HepG2 (cell line): ENCODE measurements around the gene CRY1.

Experiments used
- NBN ChIP-seq: fragments of 450-650 bp; conservative IDR thresholded peaks from 2 replicates; pipeline ENCODE4 v1.6.1; 2017
- PHF8 ChIP-seq: sonication (generic); formaldehyde crosslinking; IDR thresholded peaks from 2 replicates; pipeline ENCODE4 v1.5.0; 2020; ENCODE audit warnings: missing genetic modification reagents
- POLR2AphosphoS5 ChIP-seq: IDR thresholded peaks from 2 replicates; pipeline ENCODE4 v1.6.1; 2012; ENCODE audit warnings: low read depth, low read length
- TF ChIP-seq, protein P1 (sequence below): sonication (generic); formaldehyde crosslinking; IDR thresholded peaks from 2 replicates; pipeline ENCODE4 v1.5.1; 2020; ENCODE audit warnings: mild to moderate bottlenecking, missing genetic modification reagents, moderate library complexity
- TF ChIP-seq, protein P2 (sequence below): sonication (generic); formaldehyde crosslinking; IDR thresholded peaks from 2 replicates; pipeline ENCODE4 v1.4.0; 2020; ENCODE audit warnings: mild to moderate bottlenecking, low read depth, missing genetic modification reagents

DNA sequence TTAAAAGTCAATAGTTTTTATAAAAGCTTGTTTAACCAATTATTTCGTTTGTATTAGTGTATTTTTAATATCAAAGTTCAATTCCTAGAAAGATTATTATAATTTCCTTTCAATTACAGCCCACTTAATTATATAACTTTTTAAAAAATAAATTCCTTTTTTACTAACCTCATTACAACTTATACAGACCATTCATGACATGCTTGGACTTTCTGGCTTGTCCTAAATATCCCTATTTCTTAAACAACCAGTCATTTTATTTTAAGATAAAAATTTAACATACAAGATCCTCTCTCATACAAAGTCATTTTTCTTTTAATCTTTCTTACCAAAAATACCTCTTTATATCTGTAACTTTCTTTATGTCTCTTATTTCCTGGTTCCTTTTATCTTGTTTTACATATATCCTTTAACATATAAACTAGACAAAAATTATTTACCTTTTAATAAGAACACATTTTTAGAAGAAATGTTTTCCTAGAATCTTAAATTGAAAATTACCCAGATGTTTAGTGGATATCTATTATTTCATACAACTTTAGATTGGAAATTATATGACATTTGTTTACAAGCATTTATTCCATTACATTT lies 148.0 kb downstream of the CRY1 start:
- TF ChIP-seq POLR2AphosphoS5 (no peak), PHF8 (CRISPR knock-in tag) (no peak), NBN (no peak)
- TF ChIP-seq, protein P1, sequence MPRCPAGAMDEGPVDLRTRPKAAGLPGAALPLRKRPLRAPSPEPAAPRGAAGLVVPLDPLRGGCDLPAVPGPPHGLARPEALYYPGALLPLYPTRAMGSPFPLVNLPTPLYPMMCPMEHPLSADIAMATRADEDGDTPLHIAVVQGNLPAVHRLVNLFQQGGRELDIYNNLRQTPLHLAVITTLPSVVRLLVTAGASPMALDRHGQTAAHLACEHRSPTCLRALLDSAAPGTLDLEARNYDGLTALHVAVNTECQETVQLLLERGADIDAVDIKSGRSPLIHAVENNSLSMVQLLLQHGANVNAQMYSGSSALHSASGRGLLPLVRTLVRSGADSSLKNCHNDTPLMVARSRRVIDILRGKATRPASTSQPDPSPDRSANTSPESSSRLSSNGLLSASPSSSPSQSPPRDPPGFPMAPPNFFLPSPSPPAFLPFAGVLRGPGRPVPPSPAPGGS (CRISPR knock-in tag): no peak
- TF ChIP-seq, protein P2, sequence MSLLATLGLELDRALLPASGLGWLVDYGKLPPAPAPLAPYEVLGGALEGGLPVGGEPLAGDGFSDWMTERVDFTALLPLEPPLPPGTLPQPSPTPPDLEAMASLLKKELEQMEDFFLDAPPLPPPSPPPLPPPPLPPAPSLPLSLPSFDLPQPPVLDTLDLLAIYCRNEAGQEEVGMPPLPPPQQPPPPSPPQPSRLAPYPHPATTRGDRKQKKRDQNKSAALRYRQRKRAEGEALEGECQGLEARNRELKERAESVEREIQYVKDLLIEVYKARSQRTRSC (CRISPR knock-in tag): no peak
